CD14-positive monocyte (primary cell): ENCODE measurements around the gene HMX1. TPM values are rescaled to one million over a fixed set of nuclear protein-coding genes. Genes with fewer than 3 reads are reported as not detected.

Experiments
- DNase-seq, 3 donors: peaks; one replicate each; pipeline ENCODE4 v3.0.0-alpha.2; 2011 to 2022
- H2AFZ ChIP-seq: 2 replicates; pipeline ENCODE4 v1.6.0; 2012; ENCODE audit warnings: mild to moderate bottlenecking, low read depth, low read length, inconsistent platforms; ENCODE audit not compliant: insufficient read depth, poor library complexity, severe bottlenecking
- H3K27ac ChIP-seq, 2 donors: 1 replicate in 1 of 2; 2 replicates in 1 of 2; pipeline ENCODE4 v1.5.1; 2012 to 2013; ENCODE audit warnings: low read length in 2 of 2, control low read depth in 1 of 2, inconsistent platforms in 1 of 2, low read depth in 1 of 2, mild to moderate bottlenecking in 1 of 2
- H3K27me3 ChIP-seq, 2 donors: one replicate each; pipeline versions ENCODE4 v1.6.0 to v1.6.1; 2011 to 2013; ENCODE audit warnings: low read length in 2 of 2; ENCODE audit not compliant: control insufficient read depth in 2 of 2, insufficient read depth in 2 of 2
- H3K36me3 ChIP-seq, 2 donors: replicated peaks in 1 of 2; 1 replicate in 1 of 2; 2 replicates in 1 of 2; pipeline versions ENCODE4 v1.5.1 to v1.6.1; 2012 to 2013; ENCODE audit warnings: low read length in 2 of 2, control low read depth in 1 of 2, inconsistent platforms in 1 of 2, mild to moderate bottlenecking in 1 of 2; ENCODE audit not compliant: insufficient read depth in 2 of 2, control insufficient read depth in 1 of 2
- H3K4me1 ChIP-seq, 2 donors: 1 replicate in 1 of 2; 2 replicates in 1 of 2; pipeline versions ENCODE4 v1.5.1 to v1.6.1; 2012 to 2013; ENCODE audit warnings: low read length in 2 of 2, control low read depth in 1 of 2, inconsistent platforms in 1 of 2, mild to moderate bottlenecking in 1 of 2, moderate library complexity in 1 of 2; ENCODE audit not compliant: insufficient read depth in 2 of 2, control insufficient read depth in 1 of 2
- H3K4me2 ChIP-seq: replicated peaks from 2 replicates; pipeline ENCODE3; 2012; ENCODE audit warnings: low read length, moderate library complexity, mild to moderate bottlenecking; ENCODE audit not compliant: poor library complexity, severe bottlenecking; ENCODE audit errors: extremely low read depth
- H3K4me3 ChIP-seq, 3 experiments: fragments of 200-600 bp in 1 of 3; sonication (generic) in 1 of 3; replicated peaks in 1 of 3; 1 replicate in 2 of 3; 2 replicates in 1 of 3; pipeline ENCODE4 v1.5.1; 2011 to 2013; ENCODE audit warnings: low read length in 3 of 3, mild to moderate bottlenecking in 3 of 3, control low read depth in 2 of 3, low read depth in 2 of 3, inconsistent platforms in 1 of 3, moderate library complexity in 1 of 3
- H3K79me2 ChIP-seq: 2 replicates; pipeline ENCODE4 v1.6.0; 2012; ENCODE audit warnings: mild to moderate bottlenecking, control low read depth, inconsistent platforms, low read length, moderate library complexity; ENCODE audit not compliant: insufficient read depth
- H3K9ac ChIP-seq: 2 replicates; pipeline ENCODE4 v1.6.0; 2017; ENCODE audit warnings: low read length, mild to moderate bottlenecking; ENCODE audit not compliant: insufficient read depth, poor library complexity, severe bottlenecking
- H3K9me3 ChIP-seq, 2 donors: replicated peaks in 1 of 2; 1 replicate in 1 of 2; 2 replicates in 1 of 2; pipeline versions ENCODE4 v1.5.1 to v1.6.1; 2012 to 2013; ENCODE audit warnings: low read length in 2 of 2, control low read depth in 1 of 2; ENCODE audit not compliant: control insufficient read depth in 1 of 2, insufficient read depth in 1 of 2
- H4K20me1 ChIP-seq: 2 replicates; pipeline ENCODE4 v1.6.0; 2012; ENCODE audit warnings: mild to moderate bottlenecking, low read length, control low read depth, moderate library complexity; ENCODE audit not compliant: insufficient read depth
- H3K27ac Mint-ChIP-seq, 7 donors: one replicate each; pipeline ENCODE4 v1.8.0; 2020; ENCODE audit warnings: mild to moderate bottlenecking in 7 of 7, mixed read lengths in 7 of 7, moderate library complexity in 6 of 7, inconsistent platforms in 2 of 7
- H3K27me3 Mint-ChIP-seq, 3 donors: one replicate each; pipeline ENCODE4 v1.8.0; 2021 to 2022; ENCODE audit warnings: low read depth in 3 of 3, mild to moderate bottlenecking in 3 of 3, mixed read lengths in 3 of 3, moderate library complexity in 3 of 3, inconsistent platforms in 1 of 3
- H3K36me3 Mint-ChIP-seq, 2 donors: one replicate each; pipeline ENCODE4 v1.8.0; 2020; ENCODE audit warnings: mixed read lengths in 2 of 2, inconsistent platforms in 1 of 2, mild to moderate bottlenecking in 1 of 2
- H3K4me1 Mint-ChIP-seq: one replicate; pipeline ENCODE4 v1.8.0; 2020; ENCODE audit warnings: mild to moderate bottlenecking, mixed read lengths
- H3K4me3 Mint-ChIP-seq, 2 donors: one replicate each; pipeline ENCODE4 v1.8.0; 2020; ENCODE audit warnings: mild to moderate bottlenecking in 2 of 2, mixed read lengths in 2 of 2, moderate library complexity in 1 of 2
- H3K9me3 Mint-ChIP-seq, 7 donors: one replicate each; pipeline ENCODE4 v1.8.0; 2020 to 2022; ENCODE audit warnings: mixed read lengths in 7 of 7, mild to moderate bottlenecking in 6 of 7, moderate library complexity in 6 of 7, inconsistent platforms in 2 of 7
- WGBS: methylation state at CpG from one replicate; pipeline ENCODE4 v1.1.5; 2013; ENCODE audit warnings: missing lambda C conversion rate; ENCODE audit not compliant: insufficient coverage; 5-methylcytosine and 5-hydroxymethylcytosine counted together
- intact Hi-C, 2 donors: fragments of 100-400 bp; cut with micrococcal nuclease; formaldehyde crosslinking; loops; one replicate each; pipeline versions ENCODE4 v1.15.0 to v1.15.1; 2023
- polyA plus RNA-seq, 3 donors: library from polyadenylated mRNA; depleted of rRNA in 1 of 3; unstranded in 2 of 3; stranded (reverse) in 1 of 3; fragments of 300-500 nt in 2 of 3; fragments of >200 nt in 1 of 3; fragmentation: Illumina TruSeq in 2 of 3; gene quantifications; 1 replicate in 2 of 3; 2 replicates in 1 of 3; pipeline ENCODE4 v1.2.3, GENCODE V29; 2012 to 2021
- TF ChIP-seq, protein P1 (sequence below): fragments of 200-600 bp; IDR thresholded peaks from one replicate; pipeline ENCODE4 v1.8.0; 2022; ENCODE audit warnings: antibody characterized with exemption, mild to moderate bottlenecking

HMX1 gene
- polyA plus RNA-seq, 3 donors, result not detected

- Mint-ChIP-seq H3K4me1 (no peaks in the 10 kb centered on the region), H3K27me3 (peaks cover 0 to 9% (median 3%) of the 10 kb centered on the region in 3 donors)
These were observed 29.9 kb downstream of the HMX1 start for GRCh38 chr4:8841678-8842268.

GRCh38 chr4:8840816-8841455 lies 30.7 kb downstream of the HMX1 start:
- whole genome bisulfite sequencing, result 91% methylated on average over 11 of the region's 14 CpGs
- Mint-ChIP-seq H3K4me1 (no peaks in the 10 kb centered on the region), H3K4me3 (no peak overlapping the region), H3K36me3 (no peaks in the 10 kb centered on the region), H3K27me3 (peaks cover 0 to 6% (median 3%) of the 10 kb centered on the region in 3 donors), H3K27ac (no peak overlapping the region), H3K9me3 (peaks cover 0 to 4% (median 0%) of the 10 kb centered on the region in 7 donors)
- Histone ChIP-seq H3K79me2 (no peaks in the 10 kb centered on the region), H3K9me3 (peaks cover 0 to 5% of the 10 kb centered on the region in 2 donors), H3K27me3 (no peaks in the 10 kb centered on the region), H3K36me3 (no peaks in the 10 kb centered on the region), H4K20me1 (no peaks in the 10 kb centered on the region), H2AFZ (no peak overlapping the region), H3K4me3 (no peak overlapping the region), H3K4me2 (no peak overlapping the region), H3K9ac (no peak overlapping the region), H3K27ac (no peak overlapping the region), H3K4me1 (no peaks in the 10 kb centered on the region)
- intact Hi-C loops, result no loop called here
- no peak for DNase-seq
- TF ChIP-seq, protein P1, sequence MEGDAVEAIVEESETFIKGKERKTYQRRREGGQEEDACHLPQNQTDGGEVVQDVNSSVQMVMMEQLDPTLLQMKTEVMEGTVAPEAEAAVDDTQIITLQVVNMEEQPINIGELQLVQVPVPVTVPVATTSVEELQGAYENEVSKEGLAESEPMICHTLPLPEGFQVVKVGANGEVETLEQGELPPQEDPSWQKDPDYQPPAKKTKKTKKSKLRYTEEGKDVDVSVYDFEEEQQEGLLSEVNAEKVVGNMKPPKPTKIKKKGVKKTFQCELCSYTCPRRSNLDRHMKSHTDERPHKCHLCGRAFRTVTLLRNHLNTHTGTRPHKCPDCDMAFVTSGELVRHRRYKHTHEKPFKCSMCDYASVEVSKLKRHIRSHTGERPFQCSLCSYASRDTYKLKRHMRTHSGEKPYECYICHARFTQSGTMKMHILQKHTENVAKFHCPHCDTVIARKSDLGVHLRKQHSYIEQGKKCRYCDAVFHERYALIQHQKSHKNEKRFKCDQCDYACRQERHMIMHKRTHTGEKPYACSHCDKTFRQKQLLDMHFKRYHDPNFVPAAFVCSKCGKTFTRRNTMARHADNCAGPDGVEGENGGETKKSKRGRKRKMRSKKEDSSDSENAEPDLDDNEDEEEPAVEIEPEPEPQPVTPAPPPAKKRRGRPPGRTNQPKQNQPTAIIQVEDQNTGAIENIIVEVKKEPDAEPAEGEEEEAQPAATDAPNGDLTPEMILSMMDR, result no peak

More at GRCh38 chr4:8841678-8842268, 29.9 kb downstream of the HMX1 start:
- Histone ChIP-seq H3K4me3 (no peak overlapping the region), H3K9ac (no peak overlapping the region), H3K9me3 (peaks cover 0 to 5% of the 10 kb centered on the region in 2 donors), H3K79me2 (no peaks in the 10 kb centered on the region), H4K20me1 (no peaks in the 10 kb centered on the region), H3K4me2 (no peak overlapping the region), H2AFZ (no peak overlapping the region), H3K36me3 (no peaks in the 10 kb centered on the region), H3K4me1 (no peaks in the 10 kb centered on the region), H3K27me3 (no peaks in the 10 kb centered on the region), H3K27ac (no peak overlapping the region)
- WGBS, result 97% methylated on average over 3 of the region's 3 CpGs
- no peak for DNase-seq
- peaks cover 0 to 4% (median 0%) of the 10 kb centered on the region in 7 donors for H3K9me3 Mint-ChIP-seq
- no peaks in the 10 kb centered on the region for H3K36me3 Mint-ChIP-seq
- H3K27ac Mint-ChIP-seq, result no peak overlapping the region
- H3K4me3 Mint-ChIP-seq, result no peak overlapping the region
- TF ChIP-seq, protein P1, result no peak
- intact Hi-C loops, result no loop called here
